ENCODE results near the gene RNF208.

The RNF208 gene

DNA sequence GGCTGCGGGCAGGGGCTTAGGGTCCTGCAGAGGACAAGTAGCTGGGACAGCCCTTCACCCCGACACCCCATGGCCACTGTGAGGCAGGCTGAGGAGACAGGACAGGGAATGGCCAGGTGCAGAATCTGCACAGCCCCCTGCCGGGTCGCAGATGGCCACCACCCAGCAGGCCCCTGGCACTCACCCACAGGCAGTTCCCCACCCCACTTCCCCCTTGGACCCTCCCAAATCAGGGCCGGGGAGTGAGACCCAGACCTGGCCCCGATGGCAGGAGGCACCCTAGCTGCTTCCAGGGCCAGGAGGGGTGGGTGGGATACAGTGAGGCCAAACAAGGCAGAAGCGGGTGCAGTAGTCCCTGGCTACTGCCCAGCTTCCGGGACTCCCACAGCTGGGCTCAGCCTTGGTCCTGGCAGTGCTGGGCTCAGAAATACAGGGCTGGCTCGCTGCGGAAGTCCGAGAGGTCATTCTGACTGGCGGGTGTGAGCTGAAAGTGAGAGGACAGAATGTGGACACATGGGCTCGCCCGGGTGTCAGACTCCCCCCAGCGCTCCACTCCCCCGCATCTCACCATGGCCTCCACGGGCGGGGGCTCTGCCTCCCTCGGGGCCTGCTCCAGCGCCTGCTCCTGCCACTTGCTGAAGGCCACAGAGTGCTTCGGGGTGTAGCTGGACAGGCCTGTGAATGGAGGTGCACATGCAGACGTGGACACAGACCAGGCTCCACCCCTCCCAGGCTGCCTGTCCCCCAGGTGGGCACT, 30.2 kb downstream of the RNF208 start:
- Histone ChIP-seq H3K4me2 (ENCODE audit: low read depth, low read length, poor library complexity, severe bottlenecking) (no peak overlapping the region), H3K4me3 (ENCODE audit: low read length, poor library complexity, severe bottlenecking) (no peak overlapping the region), H3K9me2 (replicated peaks; ENCODE audit: low read depth, low read length) (no peaks in the 10 kb centered on the region), H3K79me2 (ENCODE audit: insufficient read depth, low read length) (peaks cover 43% of the 10 kb centered on the region), H3K27me3 (ENCODE audit: insufficient read depth, low read length, poor library complexity, severe bottlenecking) (no peaks in the 10 kb centered on the region), H2AFZ (ENCODE audit: low read length) (no peak overlapping the region), H3K36me3 (ENCODE audit: insufficient read depth, low read length) (peaks cover 7% of the 10 kb centered on the region; the same call in 1 of the 2 replicates), H3K4me1 (ENCODE audit: insufficient read depth, low read length, poor library complexity, severe bottlenecking) (peaks cover 18% of the 10 kb centered on the region), H3K9ac (ENCODE audit: low read depth, low read length, poor library complexity, severe bottlenecking) (no peak overlapping the region), H4K20me1 (ENCODE audit: insufficient read depth, low read length, poor library complexity, severe bottlenecking) (peaks cover 26% of the 10 kb centered on the region), H3F3A (ENCODE audit: low read depth) (peaks cover 8% of the 10 kb centered on the region; the same call in 1 of the 2 replicates), H3K9me3 (ENCODE audit: insufficient read depth, low read depth, low read length) (no peaks in the 10 kb centered on the region)
- TF ChIP-seq, protein P1, sequence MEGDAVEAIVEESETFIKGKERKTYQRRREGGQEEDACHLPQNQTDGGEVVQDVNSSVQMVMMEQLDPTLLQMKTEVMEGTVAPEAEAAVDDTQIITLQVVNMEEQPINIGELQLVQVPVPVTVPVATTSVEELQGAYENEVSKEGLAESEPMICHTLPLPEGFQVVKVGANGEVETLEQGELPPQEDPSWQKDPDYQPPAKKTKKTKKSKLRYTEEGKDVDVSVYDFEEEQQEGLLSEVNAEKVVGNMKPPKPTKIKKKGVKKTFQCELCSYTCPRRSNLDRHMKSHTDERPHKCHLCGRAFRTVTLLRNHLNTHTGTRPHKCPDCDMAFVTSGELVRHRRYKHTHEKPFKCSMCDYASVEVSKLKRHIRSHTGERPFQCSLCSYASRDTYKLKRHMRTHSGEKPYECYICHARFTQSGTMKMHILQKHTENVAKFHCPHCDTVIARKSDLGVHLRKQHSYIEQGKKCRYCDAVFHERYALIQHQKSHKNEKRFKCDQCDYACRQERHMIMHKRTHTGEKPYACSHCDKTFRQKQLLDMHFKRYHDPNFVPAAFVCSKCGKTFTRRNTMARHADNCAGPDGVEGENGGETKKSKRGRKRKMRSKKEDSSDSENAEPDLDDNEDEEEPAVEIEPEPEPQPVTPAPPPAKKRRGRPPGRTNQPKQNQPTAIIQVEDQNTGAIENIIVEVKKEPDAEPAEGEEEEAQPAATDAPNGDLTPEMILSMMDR (conservative IDR thresholded peaks at IDR 0.05; ENCODE audit: low read length), result no peak
- no peak for TF ChIP-seq EZH2phosphoT487 (IDR thresholded peaks at IDR 0.05; ENCODE audit: borderline replicate concordance)

DNA sequence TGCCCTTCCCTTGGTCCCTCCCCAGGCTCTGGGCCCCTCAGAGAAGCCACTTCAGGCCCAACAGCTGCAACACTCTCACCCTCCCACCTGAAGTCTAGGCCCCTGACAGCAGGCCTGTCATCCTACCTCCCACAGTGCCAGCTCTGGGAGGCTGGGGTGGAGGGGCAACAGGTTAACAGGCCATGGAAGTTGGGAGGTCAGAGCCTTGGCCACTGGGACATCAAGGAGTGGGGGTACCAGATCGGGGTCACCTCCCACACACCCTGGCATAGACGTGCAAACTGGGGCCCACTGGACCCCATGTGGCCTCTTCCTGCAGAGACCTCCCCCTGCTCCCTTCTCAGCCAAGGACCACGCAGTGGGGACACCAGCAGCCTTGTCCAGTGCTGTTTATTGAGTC, 30.8 kb downstream of the RNF208 start:
- peaks cover 8% of the 10 kb centered on the region; the same call in 1 of the 2 replicates for H3F3A ChIP-seq (ENCODE audit: low read depth)
- no peaks in the 10 kb centered on the region for H3K9me3 ChIP-seq (ENCODE audit: insufficient read depth, low read depth, low read length)
- H3K36me3 ChIP-seq (ENCODE audit: insufficient read depth, low read length), result peaks cover 7% of the 10 kb centered on the region; the same call in 1 of the 2 replicates
- H4K20me1 ChIP-seq (ENCODE audit: insufficient read depth, low read length, poor library complexity, severe bottlenecking), result peaks cover 26% of the 10 kb centered on the region
- no peak overlapping the region for H2AFZ ChIP-seq (ENCODE audit: low read length)
- H3K27me3 ChIP-seq (ENCODE audit: insufficient read depth, low read length, poor library complexity, severe bottlenecking), result no peaks in the 10 kb centered on the region
- no peaks in the 10 kb centered on the region for H3K9me2 ChIP-seq (replicated peaks; ENCODE audit: low read depth, low read length)
- H3K79me2 ChIP-seq (ENCODE audit: insufficient read depth, low read length), result peaks cover 49% of the 10 kb centered on the region
- H3K4me3 ChIP-seq (ENCODE audit: low read length, poor library complexity, severe bottlenecking), result no peak overlapping the region
- peaks cover 20% of the 10 kb centered on the region for H3K4me1 ChIP-seq (ENCODE audit: insufficient read depth, low read length, poor library complexity, severe bottlenecking)
- no peak overlapping the region for H3K4me2 ChIP-seq (ENCODE audit: low read depth, low read length, poor library complexity, severe bottlenecking)
- H3K9ac ChIP-seq (ENCODE audit: low read depth, low read length, poor library complexity, severe bottlenecking), result no peak overlapping the region
- no peak for TF ChIP-seq EZH2phosphoT487 (IDR thresholded peaks at IDR 0.05; ENCODE audit: borderline replicate concordance)
- TF ChIP-seq, protein P1 (conservative IDR thresholded peaks at IDR 0.05; ENCODE audit: low read length), result no peak

DNA sequence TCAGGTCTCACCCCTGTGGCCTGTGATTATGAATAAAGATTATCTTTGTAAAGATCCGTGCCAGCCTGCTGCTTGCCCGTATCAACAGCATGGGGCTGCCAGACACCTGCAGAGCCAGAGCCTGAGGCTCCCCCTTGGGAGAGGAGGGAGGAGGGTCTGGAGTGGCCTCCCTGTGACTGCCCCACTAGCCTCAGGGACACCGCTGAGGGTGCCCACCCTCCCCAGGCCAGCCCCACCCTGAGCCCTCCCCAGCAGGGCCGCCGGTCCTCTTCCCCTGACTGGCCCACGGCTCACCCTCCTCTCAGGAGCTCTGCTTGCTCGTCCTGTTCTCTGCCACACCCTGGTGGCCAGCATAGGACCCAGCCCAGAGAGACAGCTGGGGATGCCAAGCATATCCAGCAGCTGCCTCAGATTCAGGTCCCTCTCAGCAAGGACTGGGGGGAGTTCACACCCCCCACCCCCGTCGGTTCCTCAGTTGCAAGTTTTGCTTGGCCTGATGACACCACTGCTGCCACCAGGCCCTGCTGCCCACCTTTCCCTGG, 31.7 kb downstream of the RNF208 start:
- TF ChIP-seq, protein P1 (conservative IDR thresholded peaks at IDR 0.05; ENCODE audit: low read length), result peak; percentile 22; the same call in 1 of the 2 replicates
- no peak for TF ChIP-seq EZH2phosphoT487 (IDR thresholded peaks at IDR 0.05; ENCODE audit: borderline replicate concordance)
- no peak overlapping the region for H2AFZ ChIP-seq (ENCODE audit: low read length)
- H3K9me3 ChIP-seq (ENCODE audit: insufficient read depth, low read depth, low read length), result no peaks in the 10 kb centered on the region
- H4K20me1 ChIP-seq (ENCODE audit: insufficient read depth, low read length, poor library complexity, severe bottlenecking), result peaks cover 26% of the 10 kb centered on the region
- H3F3A ChIP-seq (ENCODE audit: low read depth), result peaks cover 8% of the 10 kb centered on the region; the same call in 1 of the 2 replicates
- H3K9ac ChIP-seq (ENCODE audit: low read depth, low read length, poor library complexity, severe bottlenecking), result peak overlapping the region; percentile 88
- H3K4me2 ChIP-seq (ENCODE audit: low read depth, low read length, poor library complexity, severe bottlenecking), result peak overlapping the region; percentile 99
- peaks cover 20% of the 10 kb centered on the region for H3K4me1 ChIP-seq (ENCODE audit: insufficient read depth, low read length, poor library complexity, severe bottlenecking)
- no peaks in the 10 kb centered on the region for H3K9me2 ChIP-seq (replicated peaks; ENCODE audit: low read depth, low read length)
- peaks cover 7% of the 10 kb centered on the region; the same call in 1 of the 2 replicates for H3K36me3 ChIP-seq (ENCODE audit: insufficient read depth, low read length)
- peaks cover 57% of the 10 kb centered on the region for H3K79me2 ChIP-seq (ENCODE audit: insufficient read depth, low read length)
- no peaks in the 10 kb centered on the region for H3K27me3 ChIP-seq (ENCODE audit: insufficient read depth, low read length, poor library complexity, severe bottlenecking)
- H3K4me3 ChIP-seq (ENCODE audit: low read length, poor library complexity, severe bottlenecking), result peak overlapping the region; percentile 96
